Measurements from ENCODE around the gene FUS. TPM values are rescaled to one million over a fixed set of nuclear protein-coding genes. Genes with fewer than 3 reads are reported as not detected.
"Not testable (repeated sequence)": the region's sequence is repeated elsewhere in the genome, so short reads cannot be mapped to it uniquely, and the experiment has no call there.

Gene FUS
- total and polyA plus RNA-seq, 2 experiments from 2014 or later, result 247 to 528 TPM

DNA sequence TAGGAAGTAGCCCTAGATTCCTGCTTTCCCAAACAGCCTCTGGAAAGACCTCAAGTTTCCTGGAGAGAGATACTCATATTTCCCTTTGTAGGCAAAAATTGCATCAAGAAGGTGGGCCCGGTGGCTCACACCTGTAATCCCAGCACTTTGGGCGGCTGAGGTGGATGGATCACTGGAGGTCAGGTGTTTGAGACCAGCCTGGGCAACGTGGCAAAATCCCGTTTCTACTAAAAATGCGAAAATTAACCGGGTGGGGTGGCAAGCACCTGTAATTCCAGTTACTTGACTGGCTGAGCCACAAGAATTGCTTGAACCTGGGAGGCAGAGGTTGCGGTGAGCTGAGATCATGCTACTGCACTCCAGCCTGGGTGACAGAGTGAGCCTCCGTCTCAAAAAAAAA, 20.2 kb downstream of the FUS start:
- Histone ChIP-seq H4K20me1 (replicated peaks; ENCODE audit: insufficient read depth) (peaks cover 53% of the 10 kb centered on the region), H3K36me3 (ENCODE audit: insufficient read depth) (peaks cover 15% of the 10 kb centered on the region), H3F3A (replicated peaks; ENCODE audit: low read depth) (peaks cover 59% of the 10 kb centered on the region), H3K4me1 (ENCODE audit: insufficient read depth) (peaks cover 16% of the 10 kb centered on the region), H3K27me3 (ENCODE audit: insufficient read depth) (peaks cover 11% of the 10 kb centered on the region)
- H3K79me2 ChIP-seq (replicated peaks; ENCODE audit: insufficient read depth); H2AFZ ChIP-seq; H3K4me3 ChIP-seq; H3K4me3 Mint-ChIP-seq; DNase-seq (ENCODE audit: low spot score); H3K27ac Mint-ChIP-seq; ATAC-seq; H3K9me2 ChIP-seq (ENCODE audit: insufficient read depth); H3K9me3 Mint-ChIP-seq; H3K27ac ChIP-seq (ENCODE audit: low read depth); H3K4me2 ChIP-seq: not testable (repeated sequence)
- Mint-ChIP-seq H3K27me3 (ENCODE audit: insufficient read depth, low read depth, poor library complexity) (peaks cover 27% of the 10 kb centered on the region), H3K4me1 (peaks cover 15% of the 10 kb centered on the region), H3K36me3 (ENCODE audit: low read depth) (peaks cover 47% of the 10 kb centered on the region)

DNA sequence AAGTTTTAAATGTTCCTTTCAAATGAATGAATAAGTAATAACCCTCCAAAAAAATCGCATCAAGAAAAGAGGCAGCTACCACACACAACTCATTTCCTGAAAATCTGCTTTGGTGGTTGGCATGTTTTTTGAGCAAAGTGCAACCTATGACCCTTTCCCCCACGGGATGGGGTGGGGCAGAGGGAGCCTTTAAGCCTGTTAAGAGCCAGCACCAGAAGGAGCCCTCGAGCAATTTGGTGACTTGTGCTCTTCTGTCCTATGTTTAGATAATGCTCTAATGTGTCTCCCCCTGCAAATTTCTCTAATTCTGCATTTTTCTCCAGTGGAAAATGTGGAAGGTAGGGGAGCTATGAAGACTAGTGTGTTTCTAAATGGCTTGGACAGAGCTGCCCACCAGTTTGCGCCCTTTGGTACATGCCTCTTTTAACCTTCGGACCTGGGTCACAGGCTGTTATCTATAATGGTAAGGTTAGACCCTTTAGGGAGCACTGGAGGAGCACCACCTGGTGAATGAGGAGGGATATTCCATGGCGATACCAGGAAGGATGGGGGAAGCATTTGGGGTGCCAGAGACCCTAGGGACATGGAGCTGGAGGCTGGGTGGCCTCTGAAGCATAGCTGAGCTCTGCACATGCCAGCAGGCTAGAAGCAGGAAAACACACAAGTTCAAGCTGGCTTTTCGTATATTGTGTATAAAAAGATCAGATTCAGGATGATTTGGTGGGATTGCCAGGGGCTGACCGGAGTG, 21.1 kb downstream of the FUS start:
- peaks cover 3% of the 10 kb centered on the region; the same call in 2 of the 3 replicates for H3K9me3 Mint-ChIP-seq
- H3K36me3 Mint-ChIP-seq (ENCODE audit: low read depth), result peaks cover 38% of the 10 kb centered on the region
- ATAC-seq, result no peak; the same call in 2 of the 3 replicates
- Histone ChIP-seq H3F3A (replicated peaks; ENCODE audit: low read depth) (peaks cover 51% of the 10 kb centered on the region), H3K4me3 (peak overlapping the region; percentile 82; the same call in 1 of the 2 replicates), H3K27ac (ENCODE audit: low read depth) (peak overlapping the region; percentile 63; the same call in 1 of the 2 replicates), H3K9me2 (ENCODE audit: insufficient read depth) (no peaks in the 10 kb centered on the region), H2AFZ (no peak overlapping the region), H3K4me2 (peak overlapping the region; percentile 89), H3K27me3 (ENCODE audit: insufficient read depth) (peaks cover 11% of the 10 kb centered on the region), H3K36me3 (ENCODE audit: insufficient read depth) (peaks cover 7% of the 10 kb centered on the region), H3K79me2 (replicated peaks; ENCODE audit: insufficient read depth) (no peaks in the 10 kb centered on the region), H4K20me1 (replicated peaks; ENCODE audit: insufficient read depth) (peaks cover 44% of the 10 kb centered on the region; the same call in 1 of the 2 replicates), H3K4me1 (ENCODE audit: insufficient read depth) (peaks cover 16% of the 10 kb centered on the region)
- H3K27me3 Mint-ChIP-seq (ENCODE audit: insufficient read depth, low read depth, poor library complexity), result peaks cover 25% of the 10 kb centered on the region
- DNase-seq (ENCODE audit: low spot score), result no peak
- H3K4me1 Mint-ChIP-seq, result peaks cover 15% of the 10 kb centered on the region
- TF ChIP-seq NANOG (IDR thresholded peaks at IDR 0.05; ENCODE audit: borderline replicate concordance), result no peak
- H3K4me3 Mint-ChIP-seq, result peak overlapping the region; percentile 85
- H3K27ac Mint-ChIP-seq, result peak overlapping the region; percentile 64

DNA sequence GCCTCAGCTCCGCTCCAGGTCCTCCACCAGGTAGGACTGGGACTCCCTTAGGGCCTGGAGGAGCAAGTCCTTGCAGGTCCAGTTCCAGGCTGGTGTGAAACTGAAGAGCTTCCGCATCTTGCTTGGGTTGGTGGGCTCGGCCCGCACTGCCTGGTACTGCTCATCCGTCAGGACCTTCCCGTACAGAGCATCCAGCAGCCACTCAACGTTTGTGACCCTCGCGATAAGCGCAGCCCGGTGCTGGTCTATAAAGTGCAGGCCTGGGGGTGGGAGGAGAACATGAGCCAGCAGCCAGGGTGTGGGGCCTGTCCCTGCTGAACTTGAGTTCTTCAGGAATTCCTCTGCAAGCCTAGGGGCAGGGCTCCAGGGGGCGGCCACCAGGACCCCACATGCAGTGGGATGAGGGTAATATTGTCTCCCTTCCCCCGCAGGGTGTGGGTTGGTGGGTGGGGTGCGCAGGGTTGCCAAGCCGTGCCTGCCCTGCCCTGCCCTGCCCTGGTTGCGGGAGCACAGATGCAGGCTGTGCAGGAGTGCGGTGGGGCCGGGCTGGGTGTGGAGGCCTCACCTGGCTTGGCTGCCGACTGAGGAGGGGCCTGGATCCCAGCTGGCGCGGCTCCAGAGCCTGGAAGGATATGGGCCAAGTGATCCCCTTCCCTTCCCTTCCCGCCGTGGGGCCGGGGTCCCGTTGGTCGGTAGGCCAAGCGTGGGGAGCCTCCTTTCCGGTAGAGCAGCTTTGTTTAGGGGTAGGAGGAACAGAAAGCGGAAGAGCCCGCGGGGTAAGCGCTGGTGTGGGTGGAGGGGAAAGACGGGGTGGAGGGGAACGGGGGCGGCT, 21.9 kb downstream of the FUS start:
- Histone ChIP-seq H3K36me3 (ENCODE audit: insufficient read depth) (peaks cover 6% of the 10 kb centered on the region; the same call in 1 of the 2 replicates), H3K27me3 (ENCODE audit: insufficient read depth) (peaks cover 11% of the 10 kb centered on the region), H4K20me1 (replicated peaks; ENCODE audit: insufficient read depth) (peaks cover 39% of the 10 kb centered on the region; the same call in 1 of the 2 replicates), H3K4me3 (peak overlapping the region; percentile 82), H3K4me1 (ENCODE audit: insufficient read depth) (peaks cover 16% of the 10 kb centered on the region), H3K27ac (ENCODE audit: low read depth) (peak overlapping the region; percentile 63; the same call in 1 of the 2 replicates), H3K4me2 (peak overlapping the region; percentile 89), H3K9me2 (ENCODE audit: insufficient read depth) (no peaks in the 10 kb centered on the region), H3F3A (replicated peaks; ENCODE audit: low read depth) (peaks cover 46% of the 10 kb centered on the region), H3K79me2 (replicated peaks; ENCODE audit: insufficient read depth) (no peaks in the 10 kb centered on the region), H2AFZ (peak overlapping the region; percentile 94)
- TF ChIP-seq, protein P1, sequence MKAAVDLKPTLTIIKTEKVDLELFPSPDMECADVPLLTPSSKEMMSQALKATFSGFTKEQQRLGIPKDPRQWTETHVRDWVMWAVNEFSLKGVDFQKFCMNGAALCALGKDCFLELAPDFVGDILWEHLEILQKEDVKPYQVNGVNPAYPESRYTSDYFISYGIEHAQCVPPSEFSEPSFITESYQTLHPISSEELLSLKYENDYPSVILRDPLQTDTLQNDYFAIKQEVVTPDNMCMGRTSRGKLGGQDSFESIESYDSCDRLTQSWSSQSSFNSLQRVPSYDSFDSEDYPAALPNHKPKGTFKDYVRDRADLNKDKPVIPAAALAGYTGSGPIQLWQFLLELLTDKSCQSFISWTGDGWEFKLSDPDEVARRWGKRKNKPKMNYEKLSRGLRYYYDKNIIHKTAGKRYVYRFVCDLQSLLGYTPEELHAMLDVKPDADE (IDR thresholded peaks at IDR 0.05), result no peak
- TF ChIP-seq, protein P2, sequence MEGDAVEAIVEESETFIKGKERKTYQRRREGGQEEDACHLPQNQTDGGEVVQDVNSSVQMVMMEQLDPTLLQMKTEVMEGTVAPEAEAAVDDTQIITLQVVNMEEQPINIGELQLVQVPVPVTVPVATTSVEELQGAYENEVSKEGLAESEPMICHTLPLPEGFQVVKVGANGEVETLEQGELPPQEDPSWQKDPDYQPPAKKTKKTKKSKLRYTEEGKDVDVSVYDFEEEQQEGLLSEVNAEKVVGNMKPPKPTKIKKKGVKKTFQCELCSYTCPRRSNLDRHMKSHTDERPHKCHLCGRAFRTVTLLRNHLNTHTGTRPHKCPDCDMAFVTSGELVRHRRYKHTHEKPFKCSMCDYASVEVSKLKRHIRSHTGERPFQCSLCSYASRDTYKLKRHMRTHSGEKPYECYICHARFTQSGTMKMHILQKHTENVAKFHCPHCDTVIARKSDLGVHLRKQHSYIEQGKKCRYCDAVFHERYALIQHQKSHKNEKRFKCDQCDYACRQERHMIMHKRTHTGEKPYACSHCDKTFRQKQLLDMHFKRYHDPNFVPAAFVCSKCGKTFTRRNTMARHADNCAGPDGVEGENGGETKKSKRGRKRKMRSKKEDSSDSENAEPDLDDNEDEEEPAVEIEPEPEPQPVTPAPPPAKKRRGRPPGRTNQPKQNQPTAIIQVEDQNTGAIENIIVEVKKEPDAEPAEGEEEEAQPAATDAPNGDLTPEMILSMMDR (conservative IDR thresholded peaks at IDR 0.05; ENCODE audit: low read depth in 2 of 2), result peak in 1 of 2 experiments; percentile 3; a peak in 1 of 4 replicates
- 0 out of 2 replicates have a peak, but pooled peaks have one; percentile 33 for TF ChIP-seq POLR2AphosphoS5 (IDR thresholded peaks at IDR 0.05; ENCODE audit: low read depth)
- DNase-seq (ENCODE audit: low spot score) (peak; percentile 79), ATAC-seq (peak; percentile 62)
- peaks cover 3% of the 10 kb centered on the region; the same call in 2 of the 3 replicates for H3K9me3 Mint-ChIP-seq
- H3K36me3 Mint-ChIP-seq (ENCODE audit: low read depth), result peaks cover 30% of the 10 kb centered on the region
- peaks cover 15% of the 10 kb centered on the region for H3K4me1 Mint-ChIP-seq
- H3K27me3 Mint-ChIP-seq (ENCODE audit: insufficient read depth, low read depth, poor library complexity), result peaks cover 25% of the 10 kb centered on the region
- peak overlapping the region; percentile 86; the same call in 1 of the 2 replicates for H3K27ac Mint-ChIP-seq
- H3K4me3 Mint-ChIP-seq, result peak overlapping the region; percentile 85
